CD14-positive monocyte (primary cell): ENCODE measurements around the gene LRP1B. TPM values are rescaled to one million over a fixed set of nuclear protein-coding genes. Genes with fewer than 3 reads are reported as not detected.

Experiments used
- DNase-seq, 3 donors: peaks; one replicate each; pipeline ENCODE4 v3.0.0-alpha.2; 2011 to 2022
- H2AFZ ChIP-seq: 2 replicates; pipeline ENCODE4 v1.6.0; 2012; ENCODE audit warnings: mild to moderate bottlenecking, low read depth, low read length, inconsistent platforms; ENCODE audit not compliant: insufficient read depth, poor library complexity, severe bottlenecking
- H3K27ac ChIP-seq, 2 donors: 1 replicate in 1 of 2; 2 replicates in 1 of 2; pipeline ENCODE4 v1.5.1; 2012 to 2013; ENCODE audit warnings: low read length in 2 of 2, control low read depth in 1 of 2, inconsistent platforms in 1 of 2, low read depth in 1 of 2, mild to moderate bottlenecking in 1 of 2
- H3K27me3 ChIP-seq, 2 donors: one replicate each; pipeline versions ENCODE4 v1.6.0 to v1.6.1; 2011 to 2013; ENCODE audit warnings: low read length in 2 of 2; ENCODE audit not compliant: control insufficient read depth in 2 of 2, insufficient read depth in 2 of 2
- H3K36me3 ChIP-seq, 2 donors: replicated peaks in 1 of 2; 1 replicate in 1 of 2; 2 replicates in 1 of 2; pipeline versions ENCODE4 v1.5.1 to v1.6.1; 2012 to 2013; ENCODE audit warnings: low read length in 2 of 2, control low read depth in 1 of 2, inconsistent platforms in 1 of 2, mild to moderate bottlenecking in 1 of 2; ENCODE audit not compliant: insufficient read depth in 2 of 2, control insufficient read depth in 1 of 2
- H3K4me1 ChIP-seq, 2 donors: 1 replicate in 1 of 2; 2 replicates in 1 of 2; pipeline versions ENCODE4 v1.5.1 to v1.6.1; 2012 to 2013; ENCODE audit warnings: low read length in 2 of 2, control low read depth in 1 of 2, inconsistent platforms in 1 of 2, mild to moderate bottlenecking in 1 of 2, moderate library complexity in 1 of 2; ENCODE audit not compliant: insufficient read depth in 2 of 2, control insufficient read depth in 1 of 2
- H3K4me2 ChIP-seq: replicated peaks from 2 replicates; pipeline ENCODE3; 2012; ENCODE audit warnings: low read length, moderate library complexity, mild to moderate bottlenecking; ENCODE audit not compliant: poor library complexity, severe bottlenecking; ENCODE audit errors: extremely low read depth
- H3K4me3 ChIP-seq, 3 experiments: fragments of 200-600 bp in 1 of 3; sonication (generic) in 1 of 3; replicated peaks in 1 of 3; 1 replicate in 2 of 3; 2 replicates in 1 of 3; pipeline ENCODE4 v1.5.1; 2011 to 2013; ENCODE audit warnings: low read length in 3 of 3, mild to moderate bottlenecking in 3 of 3, control low read depth in 2 of 3, low read depth in 2 of 3, inconsistent platforms in 1 of 3, moderate library complexity in 1 of 3
- H3K79me2 ChIP-seq: 2 replicates; pipeline ENCODE4 v1.6.0; 2012; ENCODE audit warnings: mild to moderate bottlenecking, control low read depth, inconsistent platforms, low read length, moderate library complexity; ENCODE audit not compliant: insufficient read depth
- H3K9ac ChIP-seq: 2 replicates; pipeline ENCODE4 v1.6.0; 2017; ENCODE audit warnings: low read length, mild to moderate bottlenecking; ENCODE audit not compliant: insufficient read depth, poor library complexity, severe bottlenecking
- H3K9me3 ChIP-seq, 2 donors: replicated peaks in 1 of 2; 1 replicate in 1 of 2; 2 replicates in 1 of 2; pipeline versions ENCODE4 v1.5.1 to v1.6.1; 2012 to 2013; ENCODE audit warnings: low read length in 2 of 2, control low read depth in 1 of 2; ENCODE audit not compliant: control insufficient read depth in 1 of 2, insufficient read depth in 1 of 2
- H4K20me1 ChIP-seq: 2 replicates; pipeline ENCODE4 v1.6.0; 2012; ENCODE audit warnings: mild to moderate bottlenecking, low read length, control low read depth, moderate library complexity; ENCODE audit not compliant: insufficient read depth
- H3K27ac Mint-ChIP-seq, 7 donors: one replicate each; pipeline ENCODE4 v1.8.0; 2020; ENCODE audit warnings: mild to moderate bottlenecking in 7 of 7, mixed read lengths in 7 of 7, moderate library complexity in 6 of 7, inconsistent platforms in 2 of 7
- H3K27me3 Mint-ChIP-seq, 3 donors: one replicate each; pipeline ENCODE4 v1.8.0; 2021 to 2022; ENCODE audit warnings: low read depth in 3 of 3, mild to moderate bottlenecking in 3 of 3, mixed read lengths in 3 of 3, moderate library complexity in 3 of 3, inconsistent platforms in 1 of 3
- H3K36me3 Mint-ChIP-seq, 2 donors: one replicate each; pipeline ENCODE4 v1.8.0; 2020; ENCODE audit warnings: mixed read lengths in 2 of 2, inconsistent platforms in 1 of 2, mild to moderate bottlenecking in 1 of 2
- H3K4me1 Mint-ChIP-seq: one replicate; pipeline ENCODE4 v1.8.0; 2020; ENCODE audit warnings: mild to moderate bottlenecking, mixed read lengths
- H3K4me3 Mint-ChIP-seq, 2 donors: one replicate each; pipeline ENCODE4 v1.8.0; 2020; ENCODE audit warnings: mild to moderate bottlenecking in 2 of 2, mixed read lengths in 2 of 2, moderate library complexity in 1 of 2
- H3K9me3 Mint-ChIP-seq, 7 donors: one replicate each; pipeline ENCODE4 v1.8.0; 2020 to 2022; ENCODE audit warnings: mixed read lengths in 7 of 7, mild to moderate bottlenecking in 6 of 7, moderate library complexity in 6 of 7, inconsistent platforms in 2 of 7
- WGBS: methylation state at CpG from one replicate; pipeline ENCODE4 v1.1.5; 2013; ENCODE audit warnings: missing lambda C conversion rate; ENCODE audit not compliant: insufficient coverage; 5-methylcytosine and 5-hydroxymethylcytosine counted together
- intact Hi-C, 2 donors: fragments of 100-400 bp; cut with micrococcal nuclease; formaldehyde crosslinking; loops; one replicate each; pipeline versions ENCODE4 v1.15.0 to v1.15.1; 2023
- polyA plus RNA-seq, 3 donors: library from polyadenylated mRNA; depleted of rRNA in 1 of 3; unstranded in 2 of 3; stranded (reverse) in 1 of 3; fragments of 300-500 nt in 2 of 3; fragments of >200 nt in 1 of 3; fragmentation: Illumina TruSeq in 2 of 3; gene quantifications; 1 replicate in 2 of 3; 2 replicates in 1 of 3; pipeline ENCODE4 v1.2.3, GENCODE V29; 2012 to 2021
- TF ChIP-seq, protein P1 (sequence below): fragments of 200-600 bp; IDR thresholded peaks from one replicate; pipeline ENCODE4 v1.8.0; 2022; ENCODE audit warnings: antibody characterized with exemption, mild to moderate bottlenecking

Gene LRP1B
- polyA plus RNA-seq, 3 donors: not detected

DNA sequence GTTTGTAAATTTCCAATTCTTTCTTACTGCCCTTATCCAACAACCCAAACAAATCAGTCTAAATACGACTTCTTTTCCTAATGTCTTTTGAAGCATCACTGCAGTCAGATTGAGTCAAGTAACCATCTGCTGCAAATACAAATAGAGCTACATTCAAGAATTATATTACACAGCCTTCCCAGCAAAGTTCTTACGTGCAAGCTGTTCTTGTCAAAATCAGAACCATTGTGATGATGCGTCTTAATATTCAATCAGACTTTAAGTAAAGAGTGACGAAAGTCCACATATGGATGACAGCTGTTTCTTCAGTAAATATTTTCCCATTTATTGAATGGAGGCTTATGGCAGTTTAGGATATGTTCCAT, 943.8 kb downstream of the LRP1B start:
- Histone ChIP-seq H3K4me2 (no peak overlapping the region), H3K4me1 (no peaks in the 10 kb centered on the region), H3K36me3 (no peaks in the 10 kb centered on the region), H3K79me2 (no peaks in the 10 kb centered on the region), H3K27ac (no peak overlapping the region), H3K9me3 (no peaks in the 10 kb centered on the region), H3K27me3 (no peaks in the 10 kb centered on the region), H3K4me3 (no peak overlapping the region), H4K20me1 (no peaks in the 10 kb centered on the region), H2AFZ (no peak overlapping the region), H3K9ac (no peak overlapping the region)
- peaks cover 0 to 4% (median 0%) of the 10 kb centered on the region in 7 donors for H3K9me3 Mint-ChIP-seq
- intact Hi-C loops: no loop called here
- no peaks in the 10 kb centered on the region for H3K4me1 Mint-ChIP-seq
- no peaks in the 10 kb centered on the region for H3K27me3 Mint-ChIP-seq
- WGBS: 88% methylated on average over 1 of the region's 4 CpGs
- DNase-seq: no peak
- TF ChIP-seq, protein P1, sequence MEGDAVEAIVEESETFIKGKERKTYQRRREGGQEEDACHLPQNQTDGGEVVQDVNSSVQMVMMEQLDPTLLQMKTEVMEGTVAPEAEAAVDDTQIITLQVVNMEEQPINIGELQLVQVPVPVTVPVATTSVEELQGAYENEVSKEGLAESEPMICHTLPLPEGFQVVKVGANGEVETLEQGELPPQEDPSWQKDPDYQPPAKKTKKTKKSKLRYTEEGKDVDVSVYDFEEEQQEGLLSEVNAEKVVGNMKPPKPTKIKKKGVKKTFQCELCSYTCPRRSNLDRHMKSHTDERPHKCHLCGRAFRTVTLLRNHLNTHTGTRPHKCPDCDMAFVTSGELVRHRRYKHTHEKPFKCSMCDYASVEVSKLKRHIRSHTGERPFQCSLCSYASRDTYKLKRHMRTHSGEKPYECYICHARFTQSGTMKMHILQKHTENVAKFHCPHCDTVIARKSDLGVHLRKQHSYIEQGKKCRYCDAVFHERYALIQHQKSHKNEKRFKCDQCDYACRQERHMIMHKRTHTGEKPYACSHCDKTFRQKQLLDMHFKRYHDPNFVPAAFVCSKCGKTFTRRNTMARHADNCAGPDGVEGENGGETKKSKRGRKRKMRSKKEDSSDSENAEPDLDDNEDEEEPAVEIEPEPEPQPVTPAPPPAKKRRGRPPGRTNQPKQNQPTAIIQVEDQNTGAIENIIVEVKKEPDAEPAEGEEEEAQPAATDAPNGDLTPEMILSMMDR: no peak
- H3K27ac Mint-ChIP-seq: no peak overlapping the region
- no peaks in the 10 kb centered on the region for H3K36me3 Mint-ChIP-seq
- H3K4me3 Mint-ChIP-seq: no peak overlapping the region

DNA sequence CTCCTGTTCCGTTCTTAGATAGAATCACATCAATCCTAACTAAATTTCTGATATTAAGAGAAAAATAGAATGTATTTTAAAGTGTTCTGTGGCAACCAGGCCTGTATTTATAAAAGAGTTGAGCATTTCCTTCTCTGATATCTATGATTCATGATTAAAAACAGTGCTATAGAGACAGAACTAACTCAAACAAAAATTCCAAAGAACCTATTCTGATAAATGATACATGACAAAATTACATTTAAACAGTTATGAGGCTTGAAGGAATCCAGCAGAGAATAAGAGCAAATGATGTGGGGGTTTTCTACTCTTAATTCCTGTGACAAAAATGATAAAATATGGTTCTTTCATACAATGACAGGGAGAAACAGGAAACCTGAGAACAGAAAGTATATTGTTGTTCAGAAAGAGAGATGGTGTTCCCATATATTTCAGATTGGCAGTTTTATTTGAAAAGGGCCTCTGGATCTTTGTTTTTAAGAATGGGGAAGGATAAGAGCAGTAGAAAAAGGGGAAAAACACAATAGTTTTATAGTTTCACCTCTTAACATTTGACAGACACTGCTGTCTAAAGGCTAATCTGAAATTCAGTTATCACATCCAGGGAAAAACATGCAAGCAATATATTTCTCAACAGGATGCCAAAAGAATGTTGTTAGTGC, 944.3 kb downstream of the LRP1B start:
- Histone ChIP-seq H3K9ac (no peak overlapping the region), H3K27me3 (no peaks in the 10 kb centered on the region), H4K20me1 (no peaks in the 10 kb centered on the region), H2AFZ (no peak overlapping the region), H3K4me3 (no peak overlapping the region), H3K36me3 (no peaks in the 10 kb centered on the region), H3K79me2 (no peaks in the 10 kb centered on the region), H3K4me2 (no peak overlapping the region), H3K27ac (no peak overlapping the region), H3K9me3 (no peaks in the 10 kb centered on the region), H3K4me1 (no peaks in the 10 kb centered on the region)
- Mint-ChIP-seq H3K36me3 (no peaks in the 10 kb centered on the region), H3K9me3 (peaks cover 0 to 4% (median 0%) of the 10 kb centered on the region in 7 donors), H3K4me3 (no peak overlapping the region), H3K27me3 (no peaks in the 10 kb centered on the region), H3K27ac (no peak overlapping the region), H3K4me1 (no peaks in the 10 kb centered on the region)
- no CpG with 5 or more reads among the region's 1 CpG for WGBS
- no peak for DNase-seq
- intact Hi-C loops: no loop called here
- TF ChIP-seq, protein P1: no peak
